IMR-90 (cell line): ENCODE data around the gene BFSP1. TPM values are rescaled to one million over a fixed set of nuclear protein-coding genes. Genes with fewer than 3 reads are reported as not detected.

Source experiments
- ATAC-seq: fragments of 200-7000 bp; cut with Tn5 transposase; 2 replicates; pipeline ENCODE4 v1.9.1; 2020; ENCODE audit warnings: low read depth, mild to moderate bottlenecking, moderate library complexity
- BruUV-seq: library from RNA; stranded (reverse); fragments of 400-500 nt; replicated peaks from 2 replicates; lab custom pipeline; 2021; lab: Mats Ljungman, UMichigan
- CTCF ChIA-PET: fragments of 300-600 bp; formaldehyde crosslinking; extraction: SDS; loops from one replicate; lab custom pipeline; 2021; ENCODE audit warnings: antibody characterized with exemption; lab: Yijun Ruan, JAX
- POLR2A ChIA-PET: fragments of 300-600 bp; sonication (Branson Sonifier 250); formaldehyde crosslinking; loops from one replicate; lab custom pipeline; 2022; ENCODE audit warnings: antibody characterized with exemption; ENCODE audit not compliant: unreplicated experiment; lab: Charles Lee
- DNase-seq: peaks from one replicate; pipeline ENCODE4 v3.0.0; 2013
- H2AFZ ChIP-seq: replicated peaks from 2 replicates; pipeline ENCODE3; 2013; ENCODE audit warnings: low read length, mild to moderate bottlenecking; ENCODE audit not compliant: poor library complexity
- H2AK5ac ChIP-seq: 2 replicates; pipeline ENCODE4 v1.6.1; 2013; ENCODE audit warnings: low read depth, low read length, inconsistent platforms
- H2AK9ac ChIP-seq: replicated peaks from 2 replicates; pipeline ENCODE3; 2013; ENCODE audit warnings: mild to moderate bottlenecking, low read depth, low read length, moderate library complexity; ENCODE audit not compliant: poor library complexity
- H2BK120ac ChIP-seq: 2 replicates; pipeline ENCODE4 v1.6.1; 2013; ENCODE audit warnings: low read depth, low read length, inconsistent platforms
- H2BK15ac ChIP-seq: 3 replicates; pipeline ENCODE4 v1.6.1; 2013; ENCODE audit warnings: low read depth, low read length, inconsistent platforms
- H2BK20ac ChIP-seq: 2 replicates; pipeline ENCODE4 v1.6.1; 2013; ENCODE audit warnings: low read depth, mild to moderate bottlenecking, inconsistent platforms, low read length, moderate library complexity
- H2BK5ac ChIP-seq: 2 replicates; pipeline ENCODE4 v1.6.1; 2013; ENCODE audit warnings: mild to moderate bottlenecking, low read depth, low read length, inconsistent platforms; ENCODE audit not compliant: poor library complexity, severe bottlenecking
- H3K14ac ChIP-seq: replicated peaks from 2 replicates; pipeline ENCODE4 v1.6.1; 2013; ENCODE audit warnings: low read depth, low read length, inconsistent platforms
- H3K18ac ChIP-seq: 2 replicates; pipeline ENCODE4 v1.6.1; 2013; ENCODE audit warnings: low read depth, low read length, control low read depth
- H3K23ac ChIP-seq: 2 replicates; pipeline ENCODE4 v1.6.1; 2013; ENCODE audit warnings: low read depth, low read length, inconsistent platforms
- H3K27ac ChIP-seq: 2 replicates; pipeline ENCODE4 v1.5.1; 2013; ENCODE audit warnings: mild to moderate bottlenecking, control low read depth, low read length; ENCODE audit not compliant: insufficient read depth
- H3K27me3 ChIP-seq: 2 replicates; pipeline ENCODE4 v1.6.1; 2013; ENCODE audit warnings: low read length; ENCODE audit not compliant: control insufficient read depth, insufficient read depth
- H3K36me3 ChIP-seq: 2 replicates; pipeline ENCODE4 v1.6.1; 2013; ENCODE audit warnings: low read length, mixed read lengths; ENCODE audit not compliant: control insufficient read depth, insufficient read depth
- H3K4ac ChIP-seq: 2 replicates; pipeline ENCODE4 v1.6.1; 2013; ENCODE audit warnings: low read depth, low read length, inconsistent platforms
- H3K4me1 ChIP-seq: 2 replicates; pipeline ENCODE4 v1.6.1; 2013; ENCODE audit warnings: low read length, mixed read lengths; ENCODE audit not compliant: control insufficient read depth, insufficient read depth
- H3K4me2 ChIP-seq: 2 replicates; pipeline ENCODE4 v1.6.1; 2013; ENCODE audit warnings: low read depth, mild to moderate bottlenecking, control low read depth, low read length, moderate library complexity
- H3K4me3 ChIP-seq: 2 replicates; pipeline ENCODE4 v1.5.1; 2013; ENCODE audit warnings: low read depth, mild to moderate bottlenecking, control low read depth, low read length, moderate library complexity; ENCODE audit not compliant: insufficient read depth
- H3K56ac ChIP-seq: 2 replicates; pipeline ENCODE4 v1.6.1; 2013; ENCODE audit warnings: low read length, inconsistent platforms; ENCODE audit not compliant: insufficient read depth; ENCODE audit errors: extremely low read depth
- H3K79me1 ChIP-seq, 2 experiments: 2 replicates each; pipeline ENCODE4 v1.6.1; 2013; ENCODE audit warnings: low read length in 2 of 2, inconsistent platforms in 1 of 2, low read depth in 1 of 2
- H3K9ac ChIP-seq: 2 replicates; pipeline ENCODE4 v1.6.1; 2013; ENCODE audit warnings: low read depth, low read length, control low read depth
- H3K9me1 ChIP-seq: 2 replicates; pipeline ENCODE4 v1.6.1; 2013; ENCODE audit warnings: low read length, inconsistent platforms; ENCODE audit not compliant: insufficient read depth
- H3K9me3 ChIP-seq: 2 replicates; pipeline ENCODE4 v1.6.1; 2013; ENCODE audit warnings: low read length; ENCODE audit not compliant: control insufficient read depth, insufficient read depth
- H4K20me1 ChIP-seq: 2 replicates; pipeline ENCODE4 v1.6.1; 2013; ENCODE audit warnings: low read length, inconsistent platforms; ENCODE audit not compliant: insufficient read depth
- H4K5ac ChIP-seq: 2 replicates; pipeline ENCODE4 v1.6.1; 2013; ENCODE audit warnings: mild to moderate bottlenecking, low read depth, low read length, control low read depth
- H4K8ac ChIP-seq, 2 experiments: 2 replicates each; pipeline ENCODE4 v1.6.1; 2013; ENCODE audit warnings: low read depth in 2 of 2, low read length in 2 of 2, control low read depth in 1 of 2, inconsistent platforms in 1 of 2
- H4K91ac ChIP-seq: 2 replicates; pipeline ENCODE4 v1.6.1; 2013; ENCODE audit warnings: low read depth, low read length, inconsistent platforms; ENCODE audit not compliant: insufficient read depth
- BHLHE40 ChIP-seq: fragments of 150-350 bp; IDR thresholded peaks from 2 replicates; pipeline ENCODE4 v1.6.1; 2016; ENCODE audit warnings: mild to moderate bottlenecking, low read depth, low read length
- CEBPB ChIP-seq: IDR thresholded peaks from 2 replicates; pipeline ENCODE4 v1.6.1; 2012; ENCODE audit warnings: low read depth, low read length, improper control_type of control experiment
- CHD1 ChIP-seq: IDR thresholded peaks from 2 replicates; pipeline ENCODE4 v1.6.1; 2012; ENCODE audit warnings: low read depth, low read length, improper control_type of control experiment
- ELK1 ChIP-seq: fragments of 150-350 bp; IDR thresholded peaks from 2 replicates; pipeline ENCODE4 v1.6.1; 2016; ENCODE audit warnings: low read depth, mild to moderate bottlenecking, low read length, moderate library complexity, borderline replicate concordance
- FOS ChIP-seq: fragments of 150-350 bp; IDR thresholded peaks from 2 replicates; pipeline ENCODE4 v1.6.1; 2016; ENCODE audit warnings: low read depth, low read length
- MAFK ChIP-seq: IDR thresholded peaks from 2 replicates; pipeline ENCODE4 v1.6.1; 2012; ENCODE audit warnings: low read depth, low read length, improper control_type of control experiment
- MAZ ChIP-seq: IDR thresholded peaks from 2 replicates; pipeline ENCODE4 v1.6.1; 2012; ENCODE audit warnings: low read depth, mild to moderate bottlenecking, low read length, improper control_type of control experiment, moderate library complexity, borderline replicate concordance
- MXI1 ChIP-seq: IDR thresholded peaks from 2 replicates; pipeline ENCODE4 v1.6.1; 2012; ENCODE audit warnings: low read depth, mild to moderate bottlenecking, low read length, moderate library complexity, borderline replicate concordance
- NFE2L2 ChIP-seq: fragments of 150-350 bp; IDR thresholded peaks from 2 replicates; pipeline ENCODE4 v1.6.1; 2016; ENCODE audit warnings: low read depth, mild to moderate bottlenecking, low read length
- POLR2A ChIP-seq: IDR thresholded peaks from 2 replicates; pipeline ENCODE4 v1.6.1; 2012; ENCODE audit warnings: mild to moderate bottlenecking, low read depth, low read length
- RAD21 ChIP-seq: IDR thresholded peaks from 2 replicates; pipeline ENCODE4 v1.6.1; 2012; ENCODE audit warnings: low read length, improper control_type of control experiment
- RCOR1 ChIP-seq: IDR thresholded peaks from 2 replicates; pipeline ENCODE4 v1.6.1; 2012; ENCODE audit warnings: mild to moderate bottlenecking, low read length, improper control_type of control experiment; ENCODE audit not compliant: insufficient replicate concordance
- RFX5 ChIP-seq: IDR thresholded peaks from 2 replicates; pipeline ENCODE4 v1.8.0; 2012; ENCODE audit warnings: low read depth, mild to moderate bottlenecking, low read length, moderate library complexity
- SMC3 ChIP-seq: fragments of 150-350 bp; IDR thresholded peaks from 2 replicates; pipeline ENCODE4 v1.6.1; 2016; ENCODE audit warnings: low read depth, mild to moderate bottlenecking, antibody characterized with exemption, low read length, moderate library complexity
- USF2 ChIP-seq: fragments of 150-350 bp; IDR thresholded peaks from 2 replicates; pipeline ENCODE4 v1.6.1; 2017; ENCODE audit warnings: mild to moderate bottlenecking, antibody characterized with exemption, low read length, low read depth
- WGBS, 2 experiments: methylation state at CpG; one replicate each; pipeline versions ENCODE4 v1.1.5 to v1.1.7; 2013; ENCODE audit warnings: missing lambda C conversion rate in 2 of 2; ENCODE audit not compliant: insufficient read length in 1 of 2; ENCODE audit errors: extremely low coverage in 2 of 2; 5-methylcytosine and 5-hydroxymethylcytosine counted together
- dilution Hi-C: fragments of 300-500 bp; cut with HindIII; formaldehyde crosslinking; loops from one replicate; pipeline ENCODE4 v1.14.3; 2018; ENCODE audit warnings: low sequenced_read_pairs; ENCODE audit not compliant: unreplicated experiment
- in situ Hi-C: fragments of 300-500 bp; cut with MboI; formaldehyde crosslinking; loops from 3 replicates; pipeline ENCODE4 v1.14.3; 2019; ENCODE audit warnings: low sequenced_read_pairs, inconsistent platforms, mixed read lengths
- intact Hi-C: fragments of 100-400 bp; cut with micrococcal nuclease; formaldehyde crosslinking; loops from 2 replicates; pipeline ENCODE4 v1.10.0; 2022
- polyA plus RNA-seq, 3 experiments: library from polyadenylated mRNA; depleted of rRNA; stranded (reverse); fragments of >200 nt; gene quantifications; 2 replicates each; pipeline ENCODE4 v1.2.3, GENCODE V29; 2012; ENCODE audit warnings: low replicate concordance in 1 of 3
- total RNA-seq: library from RNA; depleted of rRNA; stranded (reverse); fragments of >200 nt; gene quantifications from 2 replicates; pipeline ENCODE4 v1.2.3, GENCODE V29; 2012

BFSP1 gene
- total and polyA plus RNA-seq, 2 of the 4 experiments (the other 2 are of a cell fraction): 1.1 to 2.0 TPM

- in situ Hi-C loops: no loop called here
- Histone ChIP-seq H4K91ac (no peak overlapping the region), H3K4ac (no peak overlapping the region), H3K9me1 (no peaks in the 10 kb centered on the region), H3K23ac (no peak overlapping the region), H3K18ac (no peak overlapping the region), H3K4me3 (no peak overlapping the region), H2BK120ac (no peak overlapping the region), H3K79me1 (no peaks in the 10 kb centered on the region), H4K20me1 (no peaks in the 10 kb centered on the region), H2BK20ac (no peak overlapping the region), H3K4me1 (no peaks in the 10 kb centered on the region), H3K9ac (no peak overlapping the region), H4K8ac (no peak overlapping the region), H2AK9ac (no peak overlapping the region), H2AFZ (no peak overlapping the region), H3K36me3 (no peaks in the 10 kb centered on the region), H3K4me2 (no peak overlapping the region), H3K27me3 (peaks cover 3% of the 10 kb centered on the region; the same call in 1 of the 2 replicates), H2BK5ac (no peak overlapping the region), H2BK15ac (no peak overlapping the region), H2AK5ac (no peak overlapping the region), H4K5ac (no peak overlapping the region), H3K56ac (no peak overlapping the region), H3K14ac (no peak overlapping the region), H3K27ac (no peak overlapping the region), H3K9me3 (no peaks in the 10 kb centered on the region)
- DNase-seq (no peak), ATAC-seq (no peak)
- intact Hi-C loops: no loop called here
- WGBS, 2 experiments: no CpG with 5 or more reads among the region's 1 CpG
- no TSS peak for BruUV-seq
- ChIA-PET CTCF (no interaction called here), POLR2A (no interaction called here)
- no peak for TF ChIP-seq POLR2A
- TF ChIP-seq SMC3: no peak
- TF ChIP-seq NFE2L2: no peak
- no peak for TF ChIP-seq MAFK
- TF ChIP-seq USF2: no peak
- TF ChIP-seq CEBPB: no peak
- no peak for TF ChIP-seq RFX5
- no peak for TF ChIP-seq MAZ
- no peak for TF ChIP-seq FOS
- no peak for TF ChIP-seq RCOR1
- no peak for TF ChIP-seq BHLHE40
- no peak for TF ChIP-seq RAD21
- TF ChIP-seq ELK1: no peak
- TF ChIP-seq CHD1: no peak
- TF ChIP-seq MXI1: no peak
- dilution Hi-C loops: no loop called here
Measured at GRCh38 chr20:17463711-17464110, 67.5 kb downstream of the BFSP1 start.
